GM18526 (cell line): ENCODE measurements around the gene BRSK2.

ENCODE experiments used
- POLR2A ChIP-seq: IDR thresholded peaks from 3 replicates; pipeline ENCODE4 v1.6.1; 2011; ENCODE audit not compliant: insufficient read length; ENCODE audit errors: extremely low read depth

Gene BRSK2

GRCh38 chr11:1351278-1351937 is 38.3 kb upstream of the BRSK2 start:
- TF ChIP-seq POLR2A = no peak

- TF ChIP-seq POLR2A = no peak
Observed at GRCh38 chr11:1352696-1353382, 36.9 kb upstream of the BRSK2 start.

- no peak for TF ChIP-seq POLR2A
Observed at GRCh38 chr11:1353383-1354124, 36.2 kb upstream of the BRSK2 start.

- no peak for TF ChIP-seq POLR2A
Observed at GRCh38 chr11:1354125-1354938, 35.4 kb upstream of the BRSK2 start.

GRCh38 chr11:1356007-1356435 is 33.7 kb upstream of the BRSK2 start:
- no peak for TF ChIP-seq POLR2A

GRCh38 chr11:1356478-1356960 is 33.2 kb upstream of the BRSK2 start:
- no peak for TF ChIP-seq POLR2A

- TF ChIP-seq POLR2A = no peak
Observed at GRCh38 chr11:1358286-1358685, 31.4 kb upstream of the BRSK2 start.

- no peak for TF ChIP-seq POLR2A
Observed at GRCh38 chr11:1359556-1359955, 30.2 kb upstream of the BRSK2 start.

GRCh38 chr11:1360181-1360834 is 29.4 kb upstream of the BRSK2 start:
- no peak for TF ChIP-seq POLR2A

GRCh38 chr11:1360835-1361357 is 28.8 kb upstream of the BRSK2 start:
- TF ChIP-seq POLR2A = no peak

GRCh38 chr11:1361882-1362281 is 27.9 kb upstream of the BRSK2 start:
- no peak for TF ChIP-seq POLR2A

- TF ChIP-seq POLR2A = no peak
Observed at GRCh38 chr11:1367721-1368120, 22.0 kb upstream of the BRSK2 start.

GRCh38 chr11:1368216-1368615 is 21.5 kb upstream of the BRSK2 start:
- no peak for TF ChIP-seq POLR2A

GRCh38 chr11:1368966-1369365 is 20.8 kb upstream of the BRSK2 start:
- no peak for TF ChIP-seq POLR2A
